Smooth muscle cell (in vitro differentiated cells): ENCODE results near the gene PPP1R12A. TPM values are rescaled to one million over a fixed set of nuclear protein-coding genes. Genes with fewer than 3 reads are reported as not detected.
A peak's percentile ranks its signal among the peaks of the same experiment; 100 is the strongest.

Experiments
- DNase-seq: peaks from one replicate; lab custom pipeline; 2025; ENCODE audit not compliant: unreplicated experiment; lab: John Stamatoyannopoulos, UW
- H2AFZ ChIP-seq: fragments of 200-600 bp; sonication (generic); 2 replicates; pipeline ENCODE4 v1.6.0; 2016; ENCODE audit warnings: antibody characterized with exemption, low read depth, mild to moderate bottlenecking
- H3F3A ChIP-seq: fragments of 200-600 bp; sonication (generic); 2 replicates; pipeline ENCODE4 v1.6.0; 2017; ENCODE audit warnings: antibody characterized with exemption, low read depth
- H3K27ac ChIP-seq: fragments of 200-600 bp; sonication (generic); 2 replicates; pipeline ENCODE4 v1.5.1; 2016; ENCODE audit warnings: low read depth, mild to moderate bottlenecking
- H3K27me3 ChIP-seq: fragments of 200-600 bp; sonication (generic); 2 replicates; pipeline ENCODE4 v1.6.1; 2016; ENCODE audit warnings: low read depth, mild to moderate bottlenecking
- H3K36me3 ChIP-seq: fragments of 200-600 bp; sonication (generic); 2 replicates; pipeline ENCODE4 v1.5.1; 2016; ENCODE audit warnings: low read depth
- H3K4me1 ChIP-seq: fragments of 200-600 bp; sonication (generic); 2 replicates; pipeline ENCODE4 v1.5.1; 2016; ENCODE audit warnings: low read depth
- H3K4me2 ChIP-seq: fragments of 200-600 bp; sonication (generic); 2 replicates; pipeline ENCODE4 v1.6.0; 2016; ENCODE audit warnings: mild to moderate bottlenecking
- H3K4me3 ChIP-seq: fragments of 200-600 bp; sonication (generic); 2 replicates; pipeline ENCODE4 v1.5.1; 2016; ENCODE audit warnings: mild to moderate bottlenecking
- H3K79me2 ChIP-seq: fragments of 200-600 bp; sonication (generic); 2 replicates; pipeline ENCODE4 v1.6.0; 2016; ENCODE audit warnings: low read depth, mild to moderate bottlenecking
- H3K9ac ChIP-seq: fragments of 200-600 bp; sonication (generic); 2 replicates; pipeline ENCODE4 v1.6.0; 2016; ENCODE audit warnings: low read depth
- H3K9me3 ChIP-seq: fragments of 200-600 bp; sonication (generic); replicated peaks from 2 replicates; pipeline ENCODE4 v1.5.1; 2016; ENCODE audit warnings: low read depth
- H4K20me1 ChIP-seq: fragments of 200-600 bp; sonication (generic); 2 replicates; pipeline ENCODE4 v1.6.0; 2016; ENCODE audit warnings: low read depth
- CTCF ChIP-seq: fragments of 200-600 bp; sonication (generic); IDR thresholded peaks from 2 replicates; pipeline ENCODE4 v1.5.1; 2017; ENCODE audit warnings: borderline replicate concordance, mild to moderate bottlenecking, antibody characterized with exemption; ENCODE audit not compliant: insufficient read depth, poor library complexity, severe bottlenecking
- WGBS: methylation state at CpG from one replicate; pipeline ENCODE4 v1.1.7; 2016; ENCODE audit warnings: low lambda C conversion rate; 5-methylcytosine and 5-hydroxymethylcytosine counted together
- polyA plus RNA-seq: library from polyadenylated mRNA; unstranded; fragments of >200 nt; fragmentation: Nextera tagmentation; extraction: Ambion mirVana; gene quantifications from 2 replicates; pipeline ENCODE4 v1.2.1, GENCODE V29; 2016
- total RNA-seq: library from RNA; depleted of rRNA; stranded (reverse); fragments of >200 nt; gene quantifications from 2 replicates; pipeline ENCODE4 v1.2.3, GENCODE V29; 2014

The PPP1R12A gene
- total and polyA plus RNA-seq, 2 experiments from 2014 or later, result 98.7 to 102 TPM

- peak; percentile 68 for DNase-seq
- Histone ChIP-seq H3K9me3 (no peaks in the 10 kb centered on the region), H3F3A (peaks cover 4% of the 10 kb centered on the region), H3K27me3 (no peaks in the 10 kb centered on the region), H4K20me1 (peaks cover 48% of the 10 kb centered on the region), H3K4me2 (peak overlapping the region; percentile 98), H2AFZ (peak overlapping the region; percentile 87), H3K4me1 (peaks cover 27% of the 10 kb centered on the region), H3K27ac (peak overlapping the region; percentile 91), H3K4me3 (peak overlapping the region; percentile 65), H3K36me3 (no peaks in the 10 kb centered on the region), H3K9ac (peak overlapping the region; percentile 83), H3K79me2 (peaks cover 64% of the 10 kb centered on the region)
- 2% methylated on average over 37 of the region's 53 CpGs for WGBS
- TF ChIP-seq CTCF, result no peak
Measured at GRCh38 chr12:79934281-79935020, 446 bp downstream of the PPP1R12A start.

GRCh38 chr12:79933532-79934264 lies 1.2 kb downstream of the PPP1R12A start:
- H3K4me2 ChIP-seq, result peak overlapping the region; percentile 98
- peaks cover 56% of the 10 kb centered on the region for H4K20me1 ChIP-seq
- H3K79me2 ChIP-seq, result peaks cover 72% of the 10 kb centered on the region
- no peaks in the 10 kb centered on the region for H3K27me3 ChIP-seq
- no peak for DNase-seq
- no peaks in the 10 kb centered on the region for H3K36me3 ChIP-seq
- TF ChIP-seq CTCF, result no peak
- peak overlapping the region; percentile 87 for H2AFZ ChIP-seq
- H3K9me3 ChIP-seq, result no peaks in the 10 kb centered on the region
- H3K27ac ChIP-seq, result peak overlapping the region; percentile 91
- peak overlapping the region; percentile 83 for H3K9ac ChIP-seq
- H3K4me3 ChIP-seq, result peak overlapping the region; percentile 65
- WGBS, result under 1% methylated on average over 15 of the region's 15 CpGs
- H3K4me1 ChIP-seq, result peaks cover 27% of the 10 kb centered on the region
- peaks cover 4% of the 10 kb centered on the region for H3F3A ChIP-seq

- Histone ChIP-seq H3K36me3 (no peaks in the 10 kb centered on the region), H3K79me2 (peaks cover 78% of the 10 kb centered on the region), H3K27ac (peak overlapping the region; percentile 91), H2AFZ (no peak overlapping the region), H3K4me2 (peak overlapping the region; percentile 98), H3K9me3 (no peaks in the 10 kb centered on the region), H3K9ac (peak overlapping the region; percentile 83), H3F3A (peaks cover 4% of the 10 kb centered on the region), H3K4me1 (peaks cover 27% of the 10 kb centered on the region), H3K4me3 (peak overlapping the region; percentile 65), H3K27me3 (no peaks in the 10 kb centered on the region), H4K20me1 (peaks cover 62% of the 10 kb centered on the region)
- no peak for TF ChIP-seq CTCF
- WGBS, result 75% methylated on average over 2 of the region's 2 CpGs
- no peak for DNase-seq
Measured at GRCh38 chr12:79933043-79933442, 1.9 kb downstream of the PPP1R12A start.
